Measurements from ENCODE around the gene ACSL1.

ACSL1 gene, protein sequence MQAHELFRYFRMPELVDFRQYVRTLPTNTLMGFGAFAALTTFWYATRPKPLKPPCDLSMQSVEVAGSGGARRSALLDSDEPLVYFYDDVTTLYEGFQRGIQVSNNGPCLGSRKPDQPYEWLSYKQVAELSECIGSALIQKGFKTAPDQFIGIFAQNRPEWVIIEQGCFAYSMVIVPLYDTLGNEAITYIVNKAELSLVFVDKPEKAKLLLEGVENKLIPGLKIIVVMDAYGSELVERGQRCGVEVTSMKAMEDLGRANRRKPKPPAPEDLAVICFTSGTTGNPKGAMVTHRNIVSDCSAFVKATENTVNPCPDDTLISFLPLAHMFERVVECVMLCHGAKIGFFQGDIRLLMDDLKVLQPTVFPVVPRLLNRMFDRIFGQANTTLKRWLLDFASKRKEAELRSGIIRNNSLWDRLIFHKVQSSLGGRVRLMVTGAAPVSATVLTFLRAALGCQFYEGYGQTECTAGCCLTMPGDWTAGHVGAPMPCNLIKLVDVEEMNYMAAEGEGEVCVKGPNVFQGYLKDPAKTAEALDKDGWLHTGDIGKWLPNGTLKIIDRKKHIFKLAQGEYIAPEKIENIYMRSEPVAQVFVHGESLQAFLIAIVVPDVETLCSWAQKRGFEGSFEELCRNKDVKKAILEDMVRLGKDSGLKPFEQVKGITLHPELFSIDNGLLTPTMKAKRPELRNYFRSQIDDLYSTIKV

DNA sequence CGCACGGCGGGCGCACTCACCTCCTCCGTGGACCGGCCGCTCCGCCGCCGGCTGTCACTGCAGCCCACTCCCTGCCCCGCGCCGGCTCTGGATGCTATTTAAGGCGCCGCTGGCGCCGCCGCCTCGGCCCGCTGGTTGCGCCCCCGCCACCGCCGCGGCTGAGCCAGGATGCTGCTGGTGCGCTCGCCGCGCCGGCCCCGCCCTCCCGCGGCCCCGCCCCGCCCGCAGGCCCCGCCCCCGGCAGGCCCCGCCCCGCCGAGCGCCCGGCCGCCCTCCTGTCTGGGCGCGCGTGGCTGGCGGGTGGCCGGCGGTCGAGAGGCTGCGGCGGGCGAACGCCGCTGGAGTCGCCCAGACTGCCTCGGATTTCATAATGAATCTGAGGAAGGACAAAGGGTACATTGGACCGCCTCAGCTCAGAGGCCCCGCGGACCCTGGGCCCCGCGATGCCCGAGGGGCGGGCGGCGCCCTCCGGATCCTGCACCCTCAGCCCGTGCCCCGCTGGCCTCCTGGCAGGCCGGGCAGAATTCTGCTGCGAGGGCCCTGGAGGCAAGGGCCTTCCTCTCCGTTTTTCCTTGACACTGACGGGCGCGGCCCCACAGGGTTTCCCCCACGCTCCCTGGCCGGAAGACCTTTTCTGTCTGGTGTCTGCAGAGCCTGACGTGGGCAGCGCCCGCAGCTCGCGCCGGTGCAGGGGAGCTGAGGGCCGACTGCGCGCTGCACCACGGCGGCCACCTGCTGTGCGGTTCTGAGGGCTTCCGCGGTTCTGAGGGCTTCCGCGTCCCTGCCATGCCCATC lies at the start of gene ACSL1:
Gene ACSL1 (minus strand): TSS at position 73 of the 795 bp plus-strand sequence. CDS start 22,454 bp downstream, outside the sequence.
- TF ChIP-seq FOXA1 (IDR thresholded peaks at IDR 0.05) (no peak), L3MBTL2 (conservative IDR thresholded peaks at IDR 0.05) (peak; percentile 57)
- CTCF ChIA-PET, result no interaction called here
- peak; percentile 87 for DNase-seq (ENCODE audit: extremely low spot score)
- POLR2A ChIA-PET, result interaction anchor here (1.1 to 2.4 kb wide), 3 partner anchors 12 to 354 kb away, joined by 3 to 16 read pairs (median 5); partner anchors contain the start of gene CENPU

DNA sequence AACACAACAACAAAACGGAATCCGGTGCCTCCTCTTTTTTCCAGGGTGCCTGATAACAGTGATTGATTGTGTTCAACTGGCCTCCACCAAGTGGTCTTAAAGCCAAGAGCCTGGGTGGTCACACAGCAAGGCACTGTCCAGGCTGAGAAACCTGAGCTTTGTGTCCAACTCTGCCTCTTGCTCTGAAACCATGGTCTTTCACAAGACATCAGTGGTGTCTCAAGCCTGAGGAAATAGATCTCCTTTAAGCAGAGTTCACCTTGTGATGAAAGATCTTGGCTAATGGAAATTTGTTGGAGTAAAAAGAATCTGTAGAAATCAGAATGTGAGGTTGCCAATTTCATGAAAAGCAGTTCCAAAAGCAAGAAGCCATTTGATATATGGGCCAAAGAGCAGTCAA lies 47.3 kb upstream of the ACSL1 start:
- no peak for DNase-seq (ENCODE audit: extremely low spot score)
- ChIA-PET POLR2A (no interaction called here), CTCF (interaction anchor here (0.5 kb wide), 1 partner anchor 230 kb away, joined by 3 read pairs; no protein-coding TSS in a partner anchor)
- TF ChIP-seq TARDBP (IDR thresholded peaks at IDR 0.05), result no peak
- TF ChIP-seq, protein P1, sequence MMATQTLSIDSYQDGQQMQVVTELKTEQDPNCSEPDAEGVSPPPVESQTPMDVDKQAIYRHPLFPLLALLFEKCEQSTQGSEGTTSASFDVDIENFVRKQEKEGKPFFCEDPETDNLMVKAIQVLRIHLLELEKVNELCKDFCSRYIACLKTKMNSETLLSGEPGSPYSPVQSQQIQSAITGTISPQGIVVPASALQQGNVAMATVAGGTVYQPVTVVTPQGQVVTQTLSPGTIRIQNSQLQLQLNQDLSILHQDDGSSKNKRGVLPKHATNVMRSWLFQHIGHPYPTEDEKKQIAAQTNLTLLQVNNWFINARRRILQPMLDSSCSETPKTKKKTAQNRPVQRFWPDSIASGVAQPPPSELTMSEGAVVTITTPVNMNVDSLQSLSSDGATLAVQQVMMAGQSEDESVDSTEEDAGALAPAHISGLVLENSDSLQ (IDR thresholded peaks at IDR 0.05), result no peak
- no peak for TF ChIP-seq FOXA1 (IDR thresholded peaks at IDR 0.05)
- no peak for TF ChIP-seq NFRKB (IDR thresholded peaks at IDR 0.05)
- no peak for TF ChIP-seq L3MBTL2 (conservative IDR thresholded peaks at IDR 0.05)
- no peak for TF ChIP-seq ZNF384 (IDR thresholded peaks at IDR 0.05)
- no peak for TF ChIP-seq FOXM1 (IDR thresholded peaks at IDR 0.05; ENCODE audit: borderline replicate concordance)
- TF ChIP-seq CTBP1 (IDR thresholded peaks at IDR 0.05; ENCODE audit: borderline replicate concordance), result no peak
- TF ChIP-seq BHLHE40 (IDR thresholded peaks at IDR 0.05; ENCODE audit: borderline replicate concordance), result no peak
- no peak for TF ChIP-seq ELF4 (IDR thresholded peaks at IDR 0.05)
- TF ChIP-seq ARNT (IDR thresholded peaks at IDR 0.05), result no peak
- no peak for TF ChIP-seq SUZ12 (IDR thresholded peaks at IDR 0.05)
- TF ChIP-seq LEF1 (IDR thresholded peaks at IDR 0.05; ENCODE audit: borderline replicate concordance), result no peak
- TF ChIP-seq FOXK2 (IDR thresholded peaks at IDR 0.05), result no peak
- TF ChIP-seq SP1 (IDR thresholded peaks at IDR 0.05), result no peak
- no peak for TF ChIP-seq HDGF (IDR thresholded peaks at IDR 0.05; ENCODE audit: borderline replicate concordance)

DNA sequence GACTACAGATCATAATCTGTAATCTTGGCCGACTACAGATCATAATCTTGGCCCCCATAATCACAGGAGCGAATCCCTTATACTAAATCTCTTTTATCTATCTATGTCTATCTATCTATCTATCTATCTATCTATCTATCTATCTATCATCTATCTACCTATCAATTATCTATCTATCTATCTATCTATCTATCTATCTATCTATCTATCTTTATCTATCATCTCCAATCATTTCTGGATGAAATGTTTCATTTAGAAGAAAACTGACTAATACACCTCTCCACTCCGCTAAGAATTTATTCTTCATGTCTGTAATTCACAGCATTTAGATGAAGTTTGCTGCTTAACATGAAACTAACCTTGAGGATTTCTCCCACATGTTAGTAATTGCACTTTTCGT lies 45.0 kb upstream of the ACSL1 start:
- ChIA-PET CTCF (no interaction called here), POLR2A (no interaction called here)
- DNase-seq (ENCODE audit: extremely low spot score), result no peak
- TF ChIP-seq FOXA1 (IDR thresholded peaks at IDR 0.05), result no peak
- no peak for TF ChIP-seq ZNF384 (IDR thresholded peaks at IDR 0.05)
- TF ChIP-seq BHLHE40 (IDR thresholded peaks at IDR 0.05; ENCODE audit: borderline replicate concordance), result no peak
- no peak for TF ChIP-seq LEF1 (IDR thresholded peaks at IDR 0.05; ENCODE audit: borderline replicate concordance)
- TF ChIP-seq HDGF (IDR thresholded peaks at IDR 0.05; ENCODE audit: borderline replicate concordance), result no peak

DNA sequence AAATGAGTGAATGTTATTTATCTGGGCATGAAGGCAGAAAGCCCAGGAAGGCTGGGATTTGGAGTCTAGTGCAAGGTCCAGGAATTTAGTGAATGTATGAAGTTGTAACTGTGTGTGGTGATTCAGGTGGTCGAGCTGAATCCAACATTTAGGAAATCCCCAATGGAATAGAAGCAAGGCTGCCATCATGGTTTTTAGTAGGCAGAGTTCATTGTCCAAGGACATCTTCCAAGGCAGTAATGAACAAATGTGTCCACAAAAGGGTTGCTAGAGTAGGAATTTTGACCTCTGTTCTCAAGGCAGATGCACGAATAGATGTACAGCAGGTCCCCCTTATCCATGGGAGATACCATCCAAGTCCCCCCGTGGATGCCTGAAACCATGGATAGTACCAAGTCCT lies 42.9 kb upstream of the ACSL1 start:
- DNase-seq (ENCODE audit: extremely low spot score), result no peak
- POLR2A ChIA-PET, result no interaction called here
- TF ChIP-seq TARDBP (IDR thresholded peaks at IDR 0.05) (no peak), LEF1 (IDR thresholded peaks at IDR 0.05; ENCODE audit: borderline replicate concordance) (no peak), HDGF (IDR thresholded peaks at IDR 0.05; ENCODE audit: borderline replicate concordance) (no peak), ELF4 (IDR thresholded peaks at IDR 0.05) (no peak), ZNF384 (IDR thresholded peaks at IDR 0.05) (no peak), SUZ12 (IDR thresholded peaks at IDR 0.05) (no peak), L3MBTL2 (conservative IDR thresholded peaks at IDR 0.05) (no peak), ARNT (IDR thresholded peaks at IDR 0.05) (no peak)
- CTCF ChIA-PET, result no interaction called here

DNA sequence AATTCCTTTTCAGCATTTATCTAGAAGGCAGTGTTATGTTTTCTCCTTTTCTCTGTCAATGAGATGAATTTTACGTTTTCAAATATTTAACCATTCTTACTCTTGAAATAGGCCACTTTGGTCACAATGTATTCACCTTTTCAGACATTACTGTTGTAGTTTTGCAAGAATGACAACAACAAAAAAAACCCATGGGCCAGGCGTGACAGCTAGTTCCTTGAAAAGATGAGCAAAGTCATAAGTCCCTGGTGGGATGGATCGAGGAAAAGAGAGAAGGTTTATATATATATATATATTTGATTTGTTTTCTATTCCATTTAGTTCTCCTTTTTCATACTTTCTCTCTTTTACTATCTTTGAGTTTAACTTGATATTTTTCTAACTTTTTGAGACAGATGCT lies 38.1 kb upstream of the ACSL1 start:
- ChIA-PET CTCF (no interaction called here), POLR2A (no interaction called here)
- DNase-seq (ENCODE audit: extremely low spot score), result no peak
- TF ChIP-seq, protein P1 (IDR thresholded peaks at IDR 0.05), result no peak
- TF ChIP-seq CTBP1 (IDR thresholded peaks at IDR 0.05; ENCODE audit: borderline replicate concordance), result no peak
- TF ChIP-seq FOXM1 (IDR thresholded peaks at IDR 0.05; ENCODE audit: borderline replicate concordance), result no peak
- no peak for TF ChIP-seq FOXK2 (IDR thresholded peaks at IDR 0.05)
- TF ChIP-seq NFRKB (IDR thresholded peaks at IDR 0.05), result no peak
- TF ChIP-seq SUZ12 (IDR thresholded peaks at IDR 0.05), result no peak
- TF ChIP-seq FOXA1 (IDR thresholded peaks at IDR 0.05), result no peak
- no peak for TF ChIP-seq HDGF (IDR thresholded peaks at IDR 0.05; ENCODE audit: borderline replicate concordance)
- no peak for TF ChIP-seq ZNF384 (IDR thresholded peaks at IDR 0.05)
- TF ChIP-seq ARNT (IDR thresholded peaks at IDR 0.05), result no peak
- no peak for TF ChIP-seq ELF4 (IDR thresholded peaks at IDR 0.05)
- no peak for TF ChIP-seq LEF1 (IDR thresholded peaks at IDR 0.05; ENCODE audit: borderline replicate concordance)
- TF ChIP-seq BHLHE40 (IDR thresholded peaks at IDR 0.05; ENCODE audit: borderline replicate concordance), result no peak
- no peak for TF ChIP-seq TARDBP (IDR thresholded peaks at IDR 0.05)
- no peak for TF ChIP-seq SP1 (IDR thresholded peaks at IDR 0.05)
- no peak for TF ChIP-seq L3MBTL2 (conservative IDR thresholded peaks at IDR 0.05)

DNA sequence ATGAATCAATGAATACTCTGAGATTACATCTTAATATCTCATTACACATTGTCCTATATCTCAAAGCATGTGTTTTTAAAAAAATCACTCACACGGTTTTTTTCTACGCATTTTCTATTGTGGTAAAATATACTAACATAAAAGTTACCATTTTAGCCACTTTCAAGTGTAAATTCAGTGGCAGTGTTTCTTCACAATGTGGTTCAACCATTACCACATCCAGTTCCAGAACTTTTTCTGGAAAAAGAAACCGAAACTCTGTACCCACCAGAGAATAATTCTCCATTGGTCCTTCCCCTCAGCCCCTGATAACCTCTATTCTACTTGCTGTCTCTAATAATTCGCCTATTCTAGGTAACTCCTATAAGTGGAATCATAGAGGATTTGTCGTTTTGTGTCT lies 35.3 kb upstream of the ACSL1 start:
- no peak for DNase-seq (ENCODE audit: extremely low spot score)
- TF ChIP-seq FOXK2 (IDR thresholded peaks at IDR 0.05) (no peak), NFRKB (IDR thresholded peaks at IDR 0.05) (no peak), HDGF (IDR thresholded peaks at IDR 0.05; ENCODE audit: borderline replicate concordance) (no peak), L3MBTL2 (conservative IDR thresholded peaks at IDR 0.05) (no peak), ARNT (IDR thresholded peaks at IDR 0.05) (no peak), BHLHE40 (IDR thresholded peaks at IDR 0.05; ENCODE audit: borderline replicate concordance) (no peak), TARDBP (IDR thresholded peaks at IDR 0.05) (no peak), LEF1 (IDR thresholded peaks at IDR 0.05; ENCODE audit: borderline replicate concordance) (no peak), ZNF384 (IDR thresholded peaks at IDR 0.05) (no peak), SP1 (IDR thresholded peaks at IDR 0.05) (no peak), ELF4 (IDR thresholded peaks at IDR 0.05) (no peak), CTBP1 (IDR thresholded peaks at IDR 0.05; ENCODE audit: borderline replicate concordance) (no peak), FOXM1 (IDR thresholded peaks at IDR 0.05; ENCODE audit: borderline replicate concordance) (no peak), SUZ12 (IDR thresholded peaks at IDR 0.05) (no peak)
- TF ChIP-seq, protein P1 (IDR thresholded peaks at IDR 0.05), result no peak
- CTCF ChIA-PET, result no interaction called here
- POLR2A ChIA-PET, result no interaction called here

Measured in HEK293T (cell line).